HG03066 (cell line): ENCODE results near the gene ETF1.
"Not testable (repeated sequence)": the region's sequence is repeated elsewhere in the genome, so short reads cannot be mapped to it uniquely, and the experiment has no call there.

Source experiments
- ATAC-seq: cut with Tn5 transposase; IDR thresholded peaks from one replicate; pipeline ENCODE4 v1.9.1; 2021; ENCODE audit warnings: low read depth; ENCODE audit not compliant: unreplicated experiment

Gene ETF1

GRCh38 chr5:138492560-138493045 lies 50.4 kb downstream of the ETF1 start:
- ATAC-seq: no peak

- peak; percentile 95 for ATAC-seq
These were observed 51.1 kb downstream of the ETF1 start for GRCh38 chr5:138491669-138492559.

GRCh38 chr5:138491284-138491648 lies 51.8 kb downstream of the ETF1 start:
- no peak for ATAC-seq

GRCh38 chr5:138490648-138491283 lies 52.3 kb downstream of the ETF1 start:
- ATAC-seq: no peak

GRCh38 chr5:138489683-138490061 lies 53.4 kb downstream of the ETF1 start:
- no peak for ATAC-seq

GRCh38 chr5:138488481-138488945 lies 54.5 kb downstream of the ETF1 start:
- no peak for ATAC-seq

- no peak for ATAC-seq
These were observed 60.4 kb downstream of the ETF1 start for GRCh38 chr5:138482638-138483037.

- ATAC-seq: no peak
These were observed 66.1 kb downstream of the ETF1 start for GRCh38 chr5:138476918-138477317.

- not testable (repeated sequence) for ATAC-seq
These were observed 69.9 kb downstream of the ETF1 start for GRCh38 chr5:138473151-138473550.

GRCh38 chr5:138472353-138472752 lies 70.7 kb downstream of the ETF1 start:
- no peak for ATAC-seq

GRCh38 chr5:138471052-138471361 lies 72.0 kb downstream of the ETF1 start:
- no peak for ATAC-seq

- no peak for ATAC-seq
These were observed 72.5 kb downstream of the ETF1 start for GRCh38 chr5:138470322-138471051.

- ATAC-seq: no peak
These were observed 73.3 kb downstream of the ETF1 start for GRCh38 chr5:138469540-138470321.

GRCh38 chr5:138468966-138469539 lies 74.0 kb downstream of the ETF1 start:
- ATAC-seq: no peak

GRCh38 chr5:138468133-138468965 lies 74.7 kb downstream of the ETF1 start:
- no peak for ATAC-seq

- no peak for ATAC-seq
These were observed 75.3 kb downstream of the ETF1 start for GRCh38 chr5:138467711-138468132.

GRCh38 chr5:138466900-138467710 lies 75.9 kb downstream of the ETF1 start:
- ATAC-seq: no peak

GRCh38 chr5:138466125-138466899 lies 76.7 kb downstream of the ETF1 start:
- ATAC-seq: no peak
